NCI-H345 treated with DMSO at 0.1 percent for 48 hours (cell line): Measurements from ENCODE around the gene NFX1.
"Not testable (repeated sequence)": the region's sequence is repeated elsewhere in the genome, so short reads cannot be mapped to it uniquely, and the experiment has no call there.

Source experiments
- DNase-seq: peaks from one replicate; lab custom pipeline; 2025; ENCODE audit not compliant: unreplicated experiment; lab: John Stamatoyannopoulos, UW

The NFX1 gene

DNA sequence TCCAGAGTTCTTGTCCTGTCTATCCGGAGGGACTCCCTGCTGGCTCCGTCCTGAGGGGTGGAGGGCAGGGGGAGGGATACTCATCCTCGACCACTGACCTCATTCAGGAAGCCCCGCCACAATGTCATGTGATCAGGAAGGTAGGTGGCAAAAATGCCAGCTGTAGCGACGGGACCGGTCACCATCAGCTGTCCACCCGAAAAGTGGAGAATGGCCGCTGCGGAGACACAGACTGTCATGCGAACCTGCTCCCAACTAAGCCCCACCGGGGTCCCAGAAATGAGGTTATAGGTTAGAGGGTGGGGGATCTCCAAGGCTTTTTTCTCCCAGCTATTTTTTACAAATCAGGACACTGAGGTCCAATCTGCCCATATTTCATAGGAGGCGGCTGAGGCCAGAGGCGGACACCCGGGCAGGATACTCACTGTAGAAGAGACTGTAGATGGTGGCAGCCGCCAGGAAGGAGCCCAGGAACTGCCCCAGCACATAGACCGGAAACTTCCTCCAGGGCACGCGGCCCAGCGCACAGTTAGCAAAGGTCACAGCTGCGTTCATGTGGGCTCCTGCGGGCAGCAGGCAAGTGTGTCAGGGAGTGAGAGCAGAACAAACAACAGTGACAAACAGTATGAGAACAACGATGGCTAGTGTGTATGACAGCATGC is 95.8 kb downstream of the NFX1 start:
- DNase-seq = not testable (repeated sequence)

DNA sequence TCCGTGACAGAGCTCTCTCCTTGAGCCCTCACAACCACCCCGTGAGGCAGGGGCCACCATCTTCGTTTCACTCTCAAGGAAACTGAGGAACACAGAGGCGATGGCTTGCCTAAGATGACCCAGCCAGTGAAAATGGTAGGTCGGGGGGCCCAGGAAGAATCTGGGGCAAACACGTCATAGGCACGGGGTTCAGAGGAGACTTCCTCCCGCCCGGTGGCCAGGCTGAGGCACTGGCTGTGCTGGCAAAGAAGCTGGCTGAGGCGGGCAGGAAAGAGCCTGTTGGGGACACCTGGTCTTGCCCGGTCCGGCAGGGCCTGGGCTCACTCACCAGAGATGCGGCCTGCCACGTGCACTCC is 96.3 kb downstream of the NFX1 start:
- not testable (repeated sequence) for DNase-seq

DNA sequence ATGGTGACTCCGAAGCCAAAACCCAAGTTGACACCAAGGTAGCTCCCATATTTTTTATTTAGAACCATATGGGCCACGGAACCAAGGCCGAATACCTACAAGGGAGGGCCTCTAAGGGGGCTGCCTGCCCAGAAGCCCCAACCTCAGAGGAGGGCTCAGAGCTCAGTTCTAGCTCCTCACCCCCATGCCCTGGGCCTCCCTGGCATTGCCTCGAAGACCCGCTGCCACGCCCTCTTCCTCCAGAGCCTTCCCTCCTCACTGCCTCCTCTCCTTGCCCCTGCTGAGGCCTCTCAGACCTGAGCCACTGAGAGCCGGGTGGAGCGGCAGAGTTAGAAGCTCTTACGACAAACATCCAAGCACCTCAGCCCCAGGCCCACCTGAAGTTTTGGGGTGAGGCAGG is 96.7 kb downstream of the NFX1 start:
- not testable (repeated sequence) for DNase-seq

DNA sequence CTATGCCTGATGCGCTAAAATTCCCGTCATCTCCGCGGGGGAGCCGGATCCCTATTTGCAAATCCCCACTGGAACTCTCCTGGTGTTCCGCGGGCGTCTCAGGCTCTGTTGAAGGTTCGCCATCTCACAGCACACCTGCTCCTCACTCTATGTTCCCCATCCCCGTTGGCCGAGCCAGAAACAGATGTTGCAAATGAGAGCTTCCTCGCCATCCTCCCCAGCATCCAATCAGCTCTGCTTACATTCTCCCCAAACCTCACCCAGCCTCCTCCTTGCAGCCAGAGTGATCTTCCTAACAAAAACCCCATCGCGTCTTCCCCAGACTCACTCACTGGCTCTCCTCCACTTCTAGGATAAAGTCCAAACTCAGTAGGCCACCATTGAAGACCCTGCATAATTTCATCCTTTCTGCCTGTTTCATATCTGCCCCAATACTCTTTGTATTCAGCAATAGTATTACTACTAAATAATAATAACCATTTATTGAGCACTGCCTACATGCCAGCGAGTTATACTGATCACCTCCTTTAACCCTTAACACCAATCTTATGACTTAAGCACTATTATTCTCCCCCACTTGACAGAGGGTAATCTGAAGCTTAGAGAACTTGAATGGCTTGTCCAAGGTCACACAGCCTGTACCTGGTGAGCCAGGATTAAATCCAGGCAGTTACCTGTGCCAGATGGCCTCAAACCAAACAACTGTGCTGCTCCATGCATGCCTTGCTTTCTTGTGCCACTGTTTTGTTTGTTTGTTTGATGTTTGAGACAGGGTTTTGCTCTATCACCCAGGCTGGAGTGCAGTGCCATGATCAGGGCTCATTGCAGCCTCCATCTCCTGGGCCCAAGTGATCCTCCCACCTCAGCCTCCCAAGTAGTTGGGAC is 98.0 kb downstream of the NFX1 start:
- DNase-seq = no peak

GRCh38 chr9:33391111-33391771 is 100.9 kb downstream of the NFX1 start:
- not testable (repeated sequence) for DNase-seq

- DNase-seq = not testable (repeated sequence)
Measured at GRCh38 chr9:33392591-33393021, 102.3 kb downstream of the NFX1 start.

GRCh38 chr9:33393581-33393980 is 103.3 kb downstream of the NFX1 start:
- DNase-seq = no peak

DNA sequence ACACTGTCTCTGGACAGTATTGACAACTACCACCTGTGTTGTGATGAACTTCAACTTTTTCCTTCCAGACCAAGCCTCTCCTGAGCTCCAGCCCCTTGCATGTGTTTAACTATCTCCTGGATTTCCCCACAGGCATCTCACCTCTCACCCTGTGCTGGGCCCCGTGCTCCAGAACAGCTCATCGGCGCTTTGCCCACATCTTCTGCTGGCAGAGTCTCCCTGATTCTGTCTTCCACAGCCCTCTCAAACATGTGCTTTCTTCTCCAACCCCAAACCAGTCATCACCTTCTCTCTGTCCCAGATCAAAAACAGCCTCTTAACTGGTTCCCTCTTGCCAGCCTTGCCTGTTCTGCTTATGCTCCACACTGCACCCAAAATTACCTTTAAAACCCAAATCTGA is 103.7 kb downstream of the NFX1 start:
- DNase-seq = not testable (repeated sequence)

- not testable (repeated sequence) for DNase-seq
Measured at GRCh38 chr9:33395159-33395879, 105.0 kb downstream of the NFX1 start.

- DNase-seq = not testable (repeated sequence)
Measured at GRCh38 chr9:33397801-33398200, 107.5 kb downstream of the NFX1 start.

DNA sequence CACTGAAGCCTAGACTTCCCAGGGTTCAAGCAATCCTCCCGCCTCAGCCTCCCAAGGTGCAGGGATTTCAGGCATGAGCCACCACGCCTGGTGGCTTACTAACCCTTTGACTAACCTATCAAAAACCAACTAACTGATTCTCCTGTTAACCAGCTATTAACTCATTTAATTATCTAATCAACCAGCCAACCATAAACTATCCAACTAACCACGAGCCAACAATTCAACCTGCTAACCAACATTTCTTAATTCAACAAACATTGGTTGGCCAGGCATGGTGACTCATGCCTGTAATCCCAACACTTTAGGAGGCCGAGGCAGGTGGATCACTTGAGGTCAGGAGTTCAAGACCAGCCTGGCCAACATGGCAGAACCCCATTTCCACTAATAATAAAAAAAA is 108.7 kb downstream of the NFX1 start:
- not testable (repeated sequence) for DNase-seq

- DNase-seq = not testable (repeated sequence)
Measured at GRCh38 chr9:33401809-33402208, 111.5 kb downstream of the NFX1 start.

GRCh38 chr9:33402371-33402770 is 112.1 kb downstream of the NFX1 start, which contains the start of gene AQP7:
AQP7 (minus strand) TSS chr9:33402568; CDS start chr9:33401262, 1,306 bp downstream.
- not testable (repeated sequence) for DNase-seq

DNA sequence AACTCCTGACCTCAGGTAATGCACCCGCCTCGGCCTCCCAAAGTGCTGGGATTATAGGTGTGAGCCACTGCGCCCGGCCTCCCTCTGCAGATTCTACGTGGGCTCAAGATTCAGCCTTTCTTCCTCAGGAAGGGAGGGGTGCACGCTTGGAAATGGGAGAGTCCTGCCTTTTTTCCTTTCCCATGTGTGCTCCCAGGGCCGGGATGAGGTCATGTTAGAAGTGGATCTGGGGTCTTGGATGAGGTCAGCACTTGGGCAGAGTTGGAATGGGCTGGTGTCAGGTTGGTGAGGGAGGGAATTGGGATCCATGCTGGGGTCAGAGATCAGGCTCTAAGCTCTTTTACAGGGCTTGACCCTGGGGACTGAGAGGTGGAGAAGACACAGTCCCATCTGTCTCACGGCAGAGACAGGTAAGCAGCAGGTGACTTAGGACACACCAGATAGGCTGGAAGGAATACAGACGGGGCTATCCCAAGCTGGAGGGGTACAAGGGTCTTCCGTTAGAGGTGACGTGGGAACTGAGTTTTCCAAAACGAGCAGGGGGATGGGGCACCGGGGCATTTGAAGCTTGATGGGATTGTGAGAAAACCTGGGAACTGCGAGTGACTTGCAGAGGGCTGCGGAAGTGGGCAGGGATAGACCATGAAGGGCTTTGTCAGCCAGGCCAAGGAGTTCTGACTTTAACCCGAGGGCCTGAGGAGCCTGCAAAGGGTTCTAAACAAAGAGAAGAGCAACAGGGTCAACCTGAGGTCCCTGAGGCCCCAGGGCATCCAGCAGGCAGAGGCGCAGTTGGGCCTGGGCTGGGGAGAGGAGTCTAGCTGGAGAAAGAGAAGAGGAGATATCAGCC is 113.8 kb downstream of the NFX1 start:
- DNase-seq = no peak

- no peak for DNase-seq
Measured at GRCh38 chr9:33404788-33405362, 114.6 kb downstream of the NFX1 start.

GRCh38 chr9:33407061-33407460 is 116.7 kb downstream of the NFX1 start:
- no peak for DNase-seq

DNA sequence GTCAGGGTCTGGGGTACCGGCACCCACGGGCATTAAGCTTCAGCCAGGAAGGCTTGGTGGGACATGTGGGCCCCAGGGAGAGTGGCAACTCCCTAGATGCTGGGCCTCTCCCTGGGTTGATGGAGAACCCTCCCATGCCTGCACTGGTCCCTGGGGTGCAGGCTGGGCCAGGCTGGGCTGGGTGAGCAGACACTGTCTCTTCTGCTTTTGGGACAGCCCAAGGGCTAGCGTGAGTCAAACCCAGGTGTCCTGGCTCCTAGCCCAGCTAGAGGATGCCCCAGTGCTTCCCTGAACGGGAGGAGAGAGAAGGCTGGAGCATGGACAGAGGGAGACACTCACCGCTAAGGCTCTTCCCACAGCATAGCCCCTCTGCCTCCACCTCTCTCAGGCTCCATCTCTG is 117.8 kb downstream of the NFX1 start:
- DNase-seq = no peak

GRCh38 chr9:33414268-33414667 is 124.0 kb downstream of the NFX1 start:
- no peak for DNase-seq

DNA sequence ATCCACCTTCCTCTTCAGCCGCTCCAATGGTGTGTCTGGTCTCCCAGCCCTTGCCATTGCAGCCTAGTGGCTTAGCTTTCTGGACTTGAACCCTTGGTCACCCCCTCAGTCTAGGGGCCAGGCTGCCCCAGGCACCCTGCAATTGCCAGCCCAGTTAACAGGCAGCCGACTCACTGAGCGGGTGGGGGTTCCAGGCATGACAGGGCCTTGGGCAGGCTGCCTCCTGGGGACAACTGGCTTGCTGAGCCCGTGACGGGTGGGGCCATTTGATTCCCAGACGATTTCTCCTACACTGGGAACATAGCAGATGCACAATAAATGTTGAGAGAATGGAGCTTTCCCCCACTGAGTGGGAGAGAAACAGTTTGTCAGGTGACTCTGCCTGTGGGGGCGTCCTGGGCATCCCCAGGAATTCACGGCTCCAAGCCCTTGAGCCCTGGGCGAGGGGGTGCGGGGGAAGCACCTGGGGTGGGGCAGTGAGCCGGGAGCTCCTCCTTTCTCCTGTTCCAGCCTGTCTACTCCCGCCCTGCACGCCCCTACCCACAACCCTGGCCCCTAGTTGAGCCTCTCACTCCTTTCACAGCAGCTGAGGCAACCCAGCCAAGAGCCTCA is 124.7 kb downstream of the NFX1 start:
- no peak for DNase-seq
